IMR-90 (cell line): Measurements from ENCODE around the gene TRPM1. TPM values are rescaled to one million over a fixed set of nuclear protein-coding genes. Genes with fewer than 3 reads are reported as not detected.

Experiments used
- ATAC-seq: fragments of 200-7000 bp; cut with Tn5 transposase; 2 replicates; pipeline ENCODE4 v1.9.1; 2020; ENCODE audit warnings: low read depth, mild to moderate bottlenecking, moderate library complexity
- BruUV-seq: library from RNA; stranded (reverse); fragments of 400-500 nt; replicated peaks from 2 replicates; lab custom pipeline; 2021; lab: Mats Ljungman, UMichigan
- CTCF ChIA-PET: fragments of 300-600 bp; formaldehyde crosslinking; extraction: SDS; loops from one replicate; lab custom pipeline; 2021; ENCODE audit warnings: antibody characterized with exemption; lab: Yijun Ruan, JAX
- POLR2A ChIA-PET: fragments of 300-600 bp; sonication (Branson Sonifier 250); formaldehyde crosslinking; loops from one replicate; lab custom pipeline; 2022; ENCODE audit warnings: antibody characterized with exemption; ENCODE audit not compliant: unreplicated experiment; lab: Charles Lee
- DNase-seq: peaks from one replicate; pipeline ENCODE4 v3.0.0; 2013
- H2AFZ ChIP-seq: replicated peaks from 2 replicates; pipeline ENCODE3; 2013; ENCODE audit warnings: low read length, mild to moderate bottlenecking; ENCODE audit not compliant: poor library complexity
- H2AK5ac ChIP-seq: 2 replicates; pipeline ENCODE4 v1.6.1; 2013; ENCODE audit warnings: low read depth, low read length, inconsistent platforms
- H2AK9ac ChIP-seq: replicated peaks from 2 replicates; pipeline ENCODE3; 2013; ENCODE audit warnings: mild to moderate bottlenecking, low read depth, low read length, moderate library complexity; ENCODE audit not compliant: poor library complexity
- H2BK120ac ChIP-seq: 2 replicates; pipeline ENCODE4 v1.6.1; 2013; ENCODE audit warnings: low read depth, low read length, inconsistent platforms
- H2BK15ac ChIP-seq: 3 replicates; pipeline ENCODE4 v1.6.1; 2013; ENCODE audit warnings: low read depth, low read length, inconsistent platforms
- H2BK20ac ChIP-seq: 2 replicates; pipeline ENCODE4 v1.6.1; 2013; ENCODE audit warnings: low read depth, mild to moderate bottlenecking, inconsistent platforms, low read length, moderate library complexity
- H2BK5ac ChIP-seq: 2 replicates; pipeline ENCODE4 v1.6.1; 2013; ENCODE audit warnings: mild to moderate bottlenecking, low read depth, low read length, inconsistent platforms; ENCODE audit not compliant: poor library complexity, severe bottlenecking
- H3K14ac ChIP-seq: replicated peaks from 2 replicates; pipeline ENCODE4 v1.6.1; 2013; ENCODE audit warnings: low read depth, low read length, inconsistent platforms
- H3K18ac ChIP-seq: 2 replicates; pipeline ENCODE4 v1.6.1; 2013; ENCODE audit warnings: low read depth, low read length, control low read depth
- H3K23ac ChIP-seq: 2 replicates; pipeline ENCODE4 v1.6.1; 2013; ENCODE audit warnings: low read depth, low read length, inconsistent platforms
- H3K27ac ChIP-seq: 2 replicates; pipeline ENCODE4 v1.5.1; 2013; ENCODE audit warnings: mild to moderate bottlenecking, control low read depth, low read length; ENCODE audit not compliant: insufficient read depth
- H3K27me3 ChIP-seq: 2 replicates; pipeline ENCODE4 v1.6.1; 2013; ENCODE audit warnings: low read length; ENCODE audit not compliant: control insufficient read depth, insufficient read depth
- H3K36me3 ChIP-seq: 2 replicates; pipeline ENCODE4 v1.6.1; 2013; ENCODE audit warnings: low read length, mixed read lengths; ENCODE audit not compliant: control insufficient read depth, insufficient read depth
- H3K4ac ChIP-seq: 2 replicates; pipeline ENCODE4 v1.6.1; 2013; ENCODE audit warnings: low read depth, low read length, inconsistent platforms
- H3K4me1 ChIP-seq: 2 replicates; pipeline ENCODE4 v1.6.1; 2013; ENCODE audit warnings: low read length, mixed read lengths; ENCODE audit not compliant: control insufficient read depth, insufficient read depth
- H3K4me2 ChIP-seq: 2 replicates; pipeline ENCODE4 v1.6.1; 2013; ENCODE audit warnings: low read depth, mild to moderate bottlenecking, control low read depth, low read length, moderate library complexity
- H3K4me3 ChIP-seq: 2 replicates; pipeline ENCODE4 v1.5.1; 2013; ENCODE audit warnings: low read depth, mild to moderate bottlenecking, control low read depth, low read length, moderate library complexity; ENCODE audit not compliant: insufficient read depth
- H3K56ac ChIP-seq: 2 replicates; pipeline ENCODE4 v1.6.1; 2013; ENCODE audit warnings: low read length, inconsistent platforms; ENCODE audit not compliant: insufficient read depth; ENCODE audit errors: extremely low read depth
- H3K79me1 ChIP-seq, 2 experiments: 2 replicates each; pipeline ENCODE4 v1.6.1; 2013; ENCODE audit warnings: low read length in 2 of 2, inconsistent platforms in 1 of 2, low read depth in 1 of 2
- H3K9ac ChIP-seq: 2 replicates; pipeline ENCODE4 v1.6.1; 2013; ENCODE audit warnings: low read depth, low read length, control low read depth
- H3K9me1 ChIP-seq: 2 replicates; pipeline ENCODE4 v1.6.1; 2013; ENCODE audit warnings: low read length, inconsistent platforms; ENCODE audit not compliant: insufficient read depth
- H3K9me3 ChIP-seq: 2 replicates; pipeline ENCODE4 v1.6.1; 2013; ENCODE audit warnings: low read length; ENCODE audit not compliant: control insufficient read depth, insufficient read depth
- H4K20me1 ChIP-seq: 2 replicates; pipeline ENCODE4 v1.6.1; 2013; ENCODE audit warnings: low read length, inconsistent platforms; ENCODE audit not compliant: insufficient read depth
- H4K5ac ChIP-seq: 2 replicates; pipeline ENCODE4 v1.6.1; 2013; ENCODE audit warnings: mild to moderate bottlenecking, low read depth, low read length, control low read depth
- H4K8ac ChIP-seq, 2 experiments: 2 replicates each; pipeline ENCODE4 v1.6.1; 2013; ENCODE audit warnings: low read depth in 2 of 2, low read length in 2 of 2, control low read depth in 1 of 2, inconsistent platforms in 1 of 2
- H4K91ac ChIP-seq: 2 replicates; pipeline ENCODE4 v1.6.1; 2013; ENCODE audit warnings: low read depth, low read length, inconsistent platforms; ENCODE audit not compliant: insufficient read depth
- CEBPB ChIP-seq: IDR thresholded peaks from 2 replicates; pipeline ENCODE4 v1.6.1; 2012; ENCODE audit warnings: low read depth, low read length, improper control_type of control experiment
- CHD1 ChIP-seq: IDR thresholded peaks from 2 replicates; pipeline ENCODE4 v1.6.1; 2012; ENCODE audit warnings: low read depth, low read length, improper control_type of control experiment
- CTCF ChIP-seq: conservative IDR thresholded peaks from 2 replicates; pipeline ENCODE4 v1.5.1; 2012; ENCODE audit warnings: mild to moderate bottlenecking, low read depth, low read length, improper control_type of control experiment
- ELK1 ChIP-seq: fragments of 150-350 bp; IDR thresholded peaks from 2 replicates; pipeline ENCODE4 v1.6.1; 2016; ENCODE audit warnings: low read depth, mild to moderate bottlenecking, low read length, moderate library complexity, borderline replicate concordance
- FOS ChIP-seq: fragments of 150-350 bp; IDR thresholded peaks from 2 replicates; pipeline ENCODE4 v1.6.1; 2016; ENCODE audit warnings: low read depth, low read length
- MAFK ChIP-seq: IDR thresholded peaks from 2 replicates; pipeline ENCODE4 v1.6.1; 2012; ENCODE audit warnings: low read depth, low read length, improper control_type of control experiment
- MAZ ChIP-seq: IDR thresholded peaks from 2 replicates; pipeline ENCODE4 v1.6.1; 2012; ENCODE audit warnings: low read depth, mild to moderate bottlenecking, low read length, improper control_type of control experiment, moderate library complexity, borderline replicate concordance
- MXI1 ChIP-seq: IDR thresholded peaks from 2 replicates; pipeline ENCODE4 v1.6.1; 2012; ENCODE audit warnings: low read depth, mild to moderate bottlenecking, low read length, moderate library complexity, borderline replicate concordance
- NFE2L2 ChIP-seq: fragments of 150-350 bp; IDR thresholded peaks from 2 replicates; pipeline ENCODE4 v1.6.1; 2016; ENCODE audit warnings: low read depth, mild to moderate bottlenecking, low read length
- POLR2A ChIP-seq: IDR thresholded peaks from 2 replicates; pipeline ENCODE4 v1.6.1; 2012; ENCODE audit warnings: mild to moderate bottlenecking, low read depth, low read length
- RAD21 ChIP-seq: IDR thresholded peaks from 2 replicates; pipeline ENCODE4 v1.6.1; 2012; ENCODE audit warnings: low read length, improper control_type of control experiment
- RFX5 ChIP-seq: IDR thresholded peaks from 2 replicates; pipeline ENCODE4 v1.8.0; 2012; ENCODE audit warnings: low read depth, mild to moderate bottlenecking, low read length, moderate library complexity
- SMC3 ChIP-seq: fragments of 150-350 bp; IDR thresholded peaks from 2 replicates; pipeline ENCODE4 v1.6.1; 2016; ENCODE audit warnings: low read depth, mild to moderate bottlenecking, antibody characterized with exemption, low read length, moderate library complexity
- WGBS, 2 experiments: methylation state at CpG; one replicate each; pipeline versions ENCODE4 v1.1.5 to v1.1.7; 2013; ENCODE audit warnings: missing lambda C conversion rate in 2 of 2; ENCODE audit not compliant: insufficient read length in 1 of 2; ENCODE audit errors: extremely low coverage in 2 of 2; 5-methylcytosine and 5-hydroxymethylcytosine counted together
- dilution Hi-C: fragments of 300-500 bp; cut with HindIII; formaldehyde crosslinking; loops from one replicate; pipeline ENCODE4 v1.14.3; 2018; ENCODE audit warnings: low sequenced_read_pairs; ENCODE audit not compliant: unreplicated experiment
- in situ Hi-C: fragments of 300-500 bp; cut with MboI; formaldehyde crosslinking; loops from 3 replicates; pipeline ENCODE4 v1.14.3; 2019; ENCODE audit warnings: low sequenced_read_pairs, inconsistent platforms, mixed read lengths
- intact Hi-C: fragments of 100-400 bp; cut with micrococcal nuclease; formaldehyde crosslinking; loops from 2 replicates; pipeline ENCODE4 v1.10.0; 2022
- polyA plus RNA-seq, 3 experiments: library from polyadenylated mRNA; depleted of rRNA; stranded (reverse); fragments of >200 nt; gene quantifications; 2 replicates each; pipeline ENCODE4 v1.2.3, GENCODE V29; 2012; ENCODE audit warnings: low replicate concordance in 1 of 3
- total RNA-seq: library from RNA; depleted of rRNA; stranded (reverse); fragments of >200 nt; gene quantifications from 2 replicates; pipeline ENCODE4 v1.2.3, GENCODE V29; 2012

TRPM1 gene
- total and polyA plus RNA-seq, 2 of the 4 experiments (the other 2 are of a cell fraction) = not detected

GRCh38 chr15:31128919-31129768, 27.6 kb upstream of the TRPM1 start (continued):
- no peak for TF ChIP-seq FOS
- TF ChIP-seq MAZ = no peak
- TF ChIP-seq POLR2A = no peak

GRCh38 chr15:31128477-31128876, 27.0 kb upstream of the TRPM1 start:
- H3K79me1 ChIP-seq = no peaks in the 10 kb centered on the region
- ATAC-seq (no peak), DNase-seq (no peak)
- H2BK20ac ChIP-seq = no peak overlapping the region
- H3K14ac ChIP-seq = no peak overlapping the region
- peaks cover 13% of the 10 kb centered on the region for H3K27me3 ChIP-seq
- no peak overlapping the region for H2BK5ac ChIP-seq
- H3K4me2 ChIP-seq = no peak overlapping the region
- no TSS peak for BruUV-seq
- in situ Hi-C loops (loop anchor here (10.0 kb wide), 2 partner anchors 224 to 464 kb away; partner anchors contain the start of gene FAN1), dilution Hi-C loops (no loop called here), intact Hi-C loops (loop anchor here (2.0 kb wide), 3 partner anchors 174 to 464 kb away; no protein-coding TSS in a partner anchor)
- no peaks in the 10 kb centered on the region for H4K20me1 ChIP-seq
- no peak overlapping the region for H3K18ac ChIP-seq
- H3K23ac ChIP-seq = no peak overlapping the region
- H3K9me1 ChIP-seq = no peaks in the 10 kb centered on the region
- no peak overlapping the region for H3K27ac ChIP-seq
- POLR2A ChIA-PET = no interaction called here
- peak overlapping the region; percentile 46 for H2AFZ ChIP-seq
- CTCF ChIA-PET = interaction anchor here (0.8 to 2.0 kb wide), 13 partner anchors 10 to 362 kb away, joined by 3 to 10 read pairs (median 4); partner anchors contain the start of gene MTMR10
- no peak overlapping the region for H2BK15ac ChIP-seq
- no peak overlapping the region for H3K4me3 ChIP-seq
- no peak overlapping the region for H4K91ac ChIP-seq
- H3K9ac ChIP-seq = no peak overlapping the region
- no peaks in the 10 kb centered on the region for H3K36me3 ChIP-seq
- H3K56ac ChIP-seq = no peak overlapping the region
- no peak overlapping the region for H2AK9ac ChIP-seq
- no peak overlapping the region for H2BK120ac ChIP-seq
- H3K4ac ChIP-seq = no peak overlapping the region
- H4K8ac ChIP-seq = no peak overlapping the region
- no peaks in the 10 kb centered on the region for H3K9me3 ChIP-seq
- H4K5ac ChIP-seq = no peak overlapping the region
- no peak overlapping the region for H2AK5ac ChIP-seq
- WGBS, 2 experiments = 63% methylated on average over 1 of the region's 6 CpGs; no CpG with 5 or more reads in 1 of the 2 experiments
- peaks cover 4% of the 10 kb centered on the region for H3K4me1 ChIP-seq
- no peak for TF ChIP-seq RAD21
- no peak for TF ChIP-seq MAFK
- no peak for TF ChIP-seq CEBPB
- no peak for TF ChIP-seq SMC3
- TF ChIP-seq RFX5 = no peak
- no peak for TF ChIP-seq NFE2L2
- TF ChIP-seq CTCF = no peak
- TF ChIP-seq CHD1 = no peak
- TF ChIP-seq ELK1 = no peak
- no peak for TF ChIP-seq MXI1
